Esophagus muscularis mucosa (tissue), 3 donors: Measurements from ENCODE around the gene CD40.

Experiments used
- POLR2A ChIP-seq: fragments of 450-650 bp; IDR thresholded peaks from one replicate; pipeline ENCODE4 v1.6.1; 2017; ENCODE audit warnings: antibody characterized with exemption, moderate library complexity, mild to moderate bottlenecking, low read depth
- TF ChIP-seq, protein P1 (sequence below), 3 experiments: fragments of 200-600 bp in 2 of 3; fragments of 450-650 bp in 1 of 3; sonication (generic) in 2 of 3; IDR thresholded peaks; one replicate each; pipeline ENCODE4 v1.5.1; 2017 to 2019; ENCODE audit warnings: antibody characterized with exemption in 3 of 3, mild to moderate bottlenecking in 2 of 3, moderate library complexity in 1 of 3

GRCh38 chr20:46108435-46108841, 9.7 kb upstream of the CD40 start:
- TF ChIP-seq, protein P1, sequence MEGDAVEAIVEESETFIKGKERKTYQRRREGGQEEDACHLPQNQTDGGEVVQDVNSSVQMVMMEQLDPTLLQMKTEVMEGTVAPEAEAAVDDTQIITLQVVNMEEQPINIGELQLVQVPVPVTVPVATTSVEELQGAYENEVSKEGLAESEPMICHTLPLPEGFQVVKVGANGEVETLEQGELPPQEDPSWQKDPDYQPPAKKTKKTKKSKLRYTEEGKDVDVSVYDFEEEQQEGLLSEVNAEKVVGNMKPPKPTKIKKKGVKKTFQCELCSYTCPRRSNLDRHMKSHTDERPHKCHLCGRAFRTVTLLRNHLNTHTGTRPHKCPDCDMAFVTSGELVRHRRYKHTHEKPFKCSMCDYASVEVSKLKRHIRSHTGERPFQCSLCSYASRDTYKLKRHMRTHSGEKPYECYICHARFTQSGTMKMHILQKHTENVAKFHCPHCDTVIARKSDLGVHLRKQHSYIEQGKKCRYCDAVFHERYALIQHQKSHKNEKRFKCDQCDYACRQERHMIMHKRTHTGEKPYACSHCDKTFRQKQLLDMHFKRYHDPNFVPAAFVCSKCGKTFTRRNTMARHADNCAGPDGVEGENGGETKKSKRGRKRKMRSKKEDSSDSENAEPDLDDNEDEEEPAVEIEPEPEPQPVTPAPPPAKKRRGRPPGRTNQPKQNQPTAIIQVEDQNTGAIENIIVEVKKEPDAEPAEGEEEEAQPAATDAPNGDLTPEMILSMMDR (IDR thresholded peaks at IDR 0.05), result no peak
- TF ChIP-seq POLR2A, result no peak
